DMS 273 (cell line): ENCODE data around the gene CD34.
"Not testable (repeated sequence)": the region's sequence is repeated elsewhere in the genome, so short reads cannot be mapped to it uniquely, and the experiment has no call there.

Experiments used
- DNase-seq: peaks from one replicate; lab custom pipeline; 2025; ENCODE audit not compliant: unreplicated experiment; lab: John Stamatoyannopoulos, UW

Gene CD34, protein sequence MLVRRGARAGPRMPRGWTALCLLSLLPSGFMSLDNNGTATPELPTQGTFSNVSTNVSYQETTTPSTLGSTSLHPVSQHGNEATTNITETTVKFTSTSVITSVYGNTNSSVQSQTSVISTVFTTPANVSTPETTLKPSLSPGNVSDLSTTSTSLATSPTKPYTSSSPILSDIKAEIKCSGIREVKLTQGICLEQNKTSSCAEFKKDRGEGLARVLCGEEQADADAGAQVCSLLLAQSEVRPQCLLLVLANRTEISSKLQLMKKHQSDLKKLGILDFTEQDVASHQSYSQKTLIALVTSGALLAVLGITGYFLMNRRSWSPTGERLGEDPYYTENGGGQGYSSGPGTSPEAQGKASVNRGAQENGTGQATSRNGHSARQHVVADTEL

GRCh38 chr1:207910591-207911354 lies at the start of gene CD34:
CD34 (minus strand) TSS chr1:207911125; CDS start chr1:207911080, 45 bp downstream.
- peak; percentile 70 for DNase-seq

- no peak for DNase-seq
Measured at GRCh38 chr1:207960346-207960745, 49.4 kb upstream of the CD34 start.

GRCh38 chr1:207959910-207960309 lies 49.0 kb upstream of the CD34 start:
- DNase-seq = no peak

DNA sequence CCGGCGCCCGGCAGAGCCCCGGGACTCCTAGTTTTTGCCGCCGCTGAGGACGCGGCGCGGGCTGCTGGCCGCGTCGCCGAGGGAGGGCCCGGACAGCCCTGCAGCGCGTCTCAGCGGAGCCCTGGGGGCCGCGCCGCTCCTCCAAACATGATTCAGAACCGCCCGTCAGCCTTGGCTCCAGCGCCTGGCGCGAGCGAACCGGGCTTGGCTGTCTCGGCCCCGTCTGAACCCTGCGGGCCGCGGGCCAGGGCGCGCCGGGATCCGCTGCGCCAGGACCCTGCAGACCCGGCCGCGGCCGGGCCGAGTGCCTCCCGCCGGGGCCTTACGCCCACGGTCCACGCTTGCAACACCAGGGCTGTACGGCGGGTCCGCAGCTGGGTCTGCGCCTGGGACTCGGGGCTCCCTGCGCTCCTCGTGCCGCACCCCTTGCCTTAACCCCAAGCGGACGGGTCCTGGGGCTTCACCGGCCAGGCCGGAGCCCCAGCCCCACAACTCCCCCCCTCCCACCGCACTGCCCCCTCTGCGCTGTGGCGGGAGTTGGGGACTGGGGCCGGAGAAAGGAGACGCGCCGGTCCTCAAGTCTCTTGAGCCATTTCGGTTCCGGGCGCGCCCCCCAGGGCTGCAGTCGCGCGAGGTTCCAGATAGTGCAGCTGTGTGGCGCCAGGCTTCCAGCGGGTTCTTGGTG lies 48.4 kb upstream of the CD34 start:
- peak; percentile 71 for DNase-seq

- DNase-seq = no peak
Measured at GRCh38 chr1:207958376-207959139, 47.6 kb upstream of the CD34 start.

GRCh38 chr1:207956986-207957385 lies 46.1 kb upstream of the CD34 start:
- DNase-seq = no peak

GRCh38 chr1:207954104-207954503 lies 43.2 kb upstream of the CD34 start:
- no peak for DNase-seq

DNA sequence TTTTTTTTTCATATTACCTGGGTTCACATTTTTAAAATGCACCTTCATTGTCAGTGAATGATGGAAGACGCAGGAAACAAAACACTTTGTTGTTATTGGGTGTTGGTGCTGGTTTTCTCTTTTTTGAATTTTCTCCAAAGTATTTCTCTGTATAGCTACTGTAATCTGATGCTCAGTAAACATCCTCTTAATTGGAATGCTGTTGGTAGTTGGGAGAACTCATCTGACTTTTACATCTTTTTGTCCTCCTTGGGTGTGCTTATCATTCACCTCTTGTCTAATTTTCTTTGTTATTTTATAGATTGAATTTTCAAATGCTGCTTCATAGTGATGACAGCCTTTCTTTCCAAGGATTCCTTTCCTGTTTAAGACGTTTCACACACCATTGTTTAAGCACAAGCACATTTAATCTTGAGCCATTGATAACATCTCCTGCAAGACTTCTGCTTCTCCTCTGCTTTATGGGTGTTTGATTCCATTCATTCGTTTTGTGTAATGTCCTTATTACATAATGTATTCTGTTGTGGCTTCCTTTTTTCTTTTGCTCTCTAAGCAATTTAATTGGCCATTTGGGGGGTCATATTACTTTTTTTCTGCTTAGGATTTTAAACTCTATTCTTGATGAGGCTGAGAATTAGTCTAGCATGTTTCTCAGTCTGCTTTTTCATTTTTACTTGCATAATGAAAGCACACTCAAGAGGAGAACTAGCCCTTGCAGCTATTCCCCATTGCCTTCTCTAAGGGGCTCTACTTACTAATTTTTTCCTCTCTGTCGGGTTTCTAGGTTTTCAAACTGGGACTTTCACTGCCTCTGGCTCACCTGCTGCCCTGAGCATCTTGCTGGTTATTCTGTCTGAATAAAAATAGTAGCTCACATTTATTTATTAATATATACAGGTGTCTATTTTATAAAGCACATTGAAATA lies 42.0 kb upstream of the CD34 start:
- no peak for DNase-seq

DNA sequence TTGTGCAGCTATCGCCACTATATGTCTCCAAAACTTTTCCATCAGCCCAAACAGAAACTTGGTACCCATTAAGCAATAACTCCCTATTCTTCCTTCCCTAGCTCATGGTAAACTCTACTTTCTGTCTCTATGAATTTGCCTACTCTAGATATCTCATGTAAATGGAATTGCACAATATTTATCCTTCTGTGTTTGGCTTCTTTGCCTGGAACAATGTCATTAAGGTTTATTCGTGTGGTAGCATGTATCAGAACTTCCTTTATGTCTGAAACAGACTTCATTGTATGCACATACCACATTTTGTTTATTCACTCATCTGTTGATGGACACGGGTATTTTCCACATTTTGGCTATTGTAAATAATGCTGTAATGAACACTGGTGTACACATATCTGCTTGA lies 40.7 kb upstream of the CD34 start:
- no peak for DNase-seq

DNA sequence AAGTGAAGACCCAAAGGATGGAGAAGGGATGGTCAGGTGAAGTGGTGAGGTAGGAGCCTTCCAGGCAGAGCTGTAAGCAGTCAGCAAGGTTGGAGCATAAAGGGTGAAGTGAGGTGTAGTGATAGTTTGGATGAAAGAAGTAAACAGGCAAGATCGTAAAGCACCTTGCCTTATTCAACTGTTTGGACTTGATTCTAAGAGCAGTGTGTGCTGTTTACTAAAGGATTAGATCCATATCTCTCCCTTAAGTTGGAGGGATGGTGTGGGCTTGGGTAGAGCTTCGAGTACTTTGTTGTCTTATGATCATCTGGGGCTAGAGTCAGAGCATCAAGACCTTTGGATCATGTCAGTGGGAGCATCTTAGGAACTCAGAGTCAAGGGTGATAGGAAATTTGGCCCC lies 39.8 kb upstream of the CD34 start:
- DNase-seq = no peak

DNA sequence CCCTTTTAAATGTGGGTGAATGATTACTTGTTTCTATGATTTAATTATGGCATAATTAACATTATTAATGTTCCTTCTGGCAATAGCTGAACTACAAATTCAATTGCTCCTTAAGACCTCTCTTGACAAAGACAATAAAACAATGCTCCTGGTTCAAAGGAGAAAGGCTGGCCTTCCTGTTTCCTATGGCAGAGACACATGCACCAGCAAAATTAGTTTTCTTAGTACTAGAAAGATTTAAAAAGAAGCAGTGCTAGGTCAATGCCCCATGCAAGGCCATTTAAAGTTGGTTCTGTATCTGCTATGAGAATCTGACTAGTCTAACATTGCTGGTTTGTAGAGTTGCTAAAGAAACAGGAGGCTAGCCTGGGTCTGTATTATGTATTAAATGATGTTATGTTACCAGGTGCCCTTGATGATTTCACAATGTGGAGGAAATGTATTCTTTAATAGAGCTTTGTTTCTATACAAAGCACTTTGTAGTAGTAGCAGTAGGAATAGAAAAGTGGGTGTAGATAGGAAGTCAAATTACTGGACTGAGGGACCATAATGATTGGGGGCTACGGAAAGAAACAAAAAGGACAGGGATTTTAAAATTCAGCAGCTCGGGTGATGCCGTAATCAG lies 38.8 kb upstream of the CD34 start:
- no peak for DNase-seq

DNA sequence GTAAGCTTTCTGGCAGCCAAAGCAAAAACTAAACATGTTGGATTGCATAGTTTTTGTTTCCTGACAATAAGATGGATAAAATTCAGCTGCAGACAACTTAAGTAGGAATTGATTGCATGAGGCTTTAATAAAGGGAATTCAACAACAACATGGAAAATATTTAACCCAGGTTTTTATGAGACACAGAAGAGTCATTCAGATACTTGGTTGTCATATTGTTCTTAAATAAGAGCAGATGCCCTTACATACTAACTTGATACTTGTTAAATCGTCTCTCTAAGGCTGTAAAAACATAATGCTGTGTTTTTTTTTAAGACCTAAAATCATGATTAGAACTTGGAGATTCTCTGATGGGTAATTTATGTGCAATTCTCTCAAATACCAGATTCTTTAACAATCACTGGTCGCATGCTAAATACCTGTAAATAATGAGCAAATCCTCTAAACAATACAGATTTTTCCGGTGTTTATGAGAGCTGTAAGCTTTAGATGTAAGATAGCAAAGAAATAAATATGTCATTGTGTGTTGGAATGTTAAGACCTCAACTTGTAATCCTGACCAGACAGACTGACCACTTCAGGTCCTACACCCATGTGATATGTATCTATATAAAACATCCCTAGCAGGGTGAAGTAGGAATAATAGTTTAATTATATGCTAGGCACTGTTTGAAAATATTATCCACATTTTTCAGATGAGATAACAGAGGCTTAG lies 37.8 kb upstream of the CD34 start:
- DNase-seq = no peak

DNA sequence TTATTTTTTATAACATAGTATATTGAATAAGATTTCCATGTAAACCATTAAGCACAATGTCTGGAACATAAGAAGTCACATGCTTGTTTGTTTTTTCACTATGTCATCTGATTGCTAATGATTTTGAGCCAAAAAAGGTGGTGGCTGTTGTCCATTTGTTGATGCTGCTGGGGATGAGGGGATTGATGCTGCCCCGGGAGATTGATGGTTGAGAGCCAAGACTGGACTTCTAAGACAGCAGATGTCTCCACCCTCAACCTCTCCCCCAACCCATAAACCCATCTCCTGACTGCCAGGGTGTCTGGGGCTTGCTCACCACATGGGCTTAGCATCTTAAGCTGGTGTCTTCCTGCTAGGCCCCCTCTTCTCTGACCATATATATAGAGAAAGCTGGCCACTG lies 35.8 kb upstream of the CD34 start:
- no peak for DNase-seq

DNA sequence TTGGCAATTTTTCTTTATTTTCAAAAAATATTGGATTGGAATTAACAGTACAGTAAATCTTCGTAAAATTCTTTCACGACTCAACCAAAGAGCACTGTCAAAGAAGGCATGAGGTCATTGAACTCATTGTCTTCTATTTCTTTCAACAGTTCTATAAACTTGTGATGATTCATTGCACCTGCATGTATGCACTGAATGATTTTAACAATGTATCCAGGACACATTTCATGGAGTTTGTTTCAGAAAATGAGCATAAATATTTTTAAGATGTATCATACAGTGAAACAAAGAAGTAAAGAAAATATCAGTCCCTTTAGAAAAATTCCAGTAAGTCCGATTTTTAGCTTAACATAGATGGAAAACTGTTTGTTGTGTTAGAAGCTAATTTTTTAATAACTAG lies 33.6 kb upstream of the CD34 start:
- DNase-seq = no peak

DNA sequence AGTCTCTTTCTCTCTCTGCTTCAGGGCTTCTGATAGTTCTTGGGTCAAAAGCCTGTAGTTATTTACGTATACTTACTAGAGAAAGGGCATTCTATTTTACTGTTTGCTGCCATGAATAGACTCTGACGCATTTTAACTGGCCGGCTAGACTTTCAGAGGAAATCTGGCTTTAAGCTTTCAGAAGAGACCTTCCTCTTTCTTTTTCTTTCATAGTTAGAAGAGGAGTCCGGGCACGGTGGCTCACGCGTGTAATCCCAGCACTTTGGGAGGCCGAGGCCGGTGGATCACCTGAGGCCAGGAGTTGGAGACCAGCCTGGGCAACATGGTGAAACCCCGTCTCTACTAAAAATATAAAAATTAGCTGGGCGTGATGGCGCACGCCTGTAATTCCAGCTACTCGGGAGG lies 31.4 kb upstream of the CD34 start:
- not testable (repeated sequence) for DNase-seq

- peak; percentile 22 for DNase-seq
Measured at GRCh38 chr1:207941665-207942064, 30.7 kb upstream of the CD34 start.

- DNase-seq = no peak
Measured at GRCh38 chr1:207938016-207938415, 27.1 kb upstream of the CD34 start.

DNA sequence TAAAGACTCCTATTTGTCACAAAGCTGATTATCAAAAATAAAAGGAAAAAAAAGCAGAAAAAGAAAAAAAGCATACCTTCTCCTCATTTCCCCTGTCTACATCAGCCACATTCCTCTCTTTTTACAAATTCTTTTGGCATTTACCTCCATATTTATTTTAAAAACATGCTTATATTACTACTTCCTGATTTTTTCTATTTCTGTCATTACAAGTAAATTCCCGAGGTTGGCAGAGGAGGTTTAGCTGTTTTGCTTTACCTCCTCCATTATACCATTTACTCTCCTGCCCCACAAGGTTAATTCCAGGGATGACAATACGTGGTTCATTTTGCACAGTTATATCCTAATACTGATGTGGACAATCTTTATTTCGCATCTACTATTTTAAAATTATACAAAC lies 26.3 kb upstream of the CD34 start:
- DNase-seq = no peak

- DNase-seq = no peak
Measured at GRCh38 chr1:207935166-207935583, 24.2 kb upstream of the CD34 start.
